22Rv1 (cell line): ENCODE data around the gene SH3BP5.

Source experiments
- H3K27ac ChIP-seq: fragments of 450-650 bp; 2 replicates; pipeline ENCODE4 v1.5.1; 2017
- ZFX ChIP-seq: fragments of 450-650 bp; IDR thresholded peaks from 2 replicates; pipeline ENCODE4 v1.6.1; 2017; ENCODE audit warnings: antibody characterized with exemption, borderline replicate concordance
- TF ChIP-seq, protein P1 (sequence below): fragments of 450-650 bp; IDR thresholded peaks from 2 replicates; pipeline ENCODE4 v1.5.1; 2017; ENCODE audit warnings: mild to moderate bottlenecking

The SH3BP5 gene

GRCh38 chr3:15271030-15271429 lies 61.4 kb downstream of the SH3BP5 start:
- TF ChIP-seq, protein P1, sequence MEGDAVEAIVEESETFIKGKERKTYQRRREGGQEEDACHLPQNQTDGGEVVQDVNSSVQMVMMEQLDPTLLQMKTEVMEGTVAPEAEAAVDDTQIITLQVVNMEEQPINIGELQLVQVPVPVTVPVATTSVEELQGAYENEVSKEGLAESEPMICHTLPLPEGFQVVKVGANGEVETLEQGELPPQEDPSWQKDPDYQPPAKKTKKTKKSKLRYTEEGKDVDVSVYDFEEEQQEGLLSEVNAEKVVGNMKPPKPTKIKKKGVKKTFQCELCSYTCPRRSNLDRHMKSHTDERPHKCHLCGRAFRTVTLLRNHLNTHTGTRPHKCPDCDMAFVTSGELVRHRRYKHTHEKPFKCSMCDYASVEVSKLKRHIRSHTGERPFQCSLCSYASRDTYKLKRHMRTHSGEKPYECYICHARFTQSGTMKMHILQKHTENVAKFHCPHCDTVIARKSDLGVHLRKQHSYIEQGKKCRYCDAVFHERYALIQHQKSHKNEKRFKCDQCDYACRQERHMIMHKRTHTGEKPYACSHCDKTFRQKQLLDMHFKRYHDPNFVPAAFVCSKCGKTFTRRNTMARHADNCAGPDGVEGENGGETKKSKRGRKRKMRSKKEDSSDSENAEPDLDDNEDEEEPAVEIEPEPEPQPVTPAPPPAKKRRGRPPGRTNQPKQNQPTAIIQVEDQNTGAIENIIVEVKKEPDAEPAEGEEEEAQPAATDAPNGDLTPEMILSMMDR, result no peak
- no peak for TF ChIP-seq ZFX
- H3K27ac ChIP-seq, result no peak overlapping the region

DNA sequence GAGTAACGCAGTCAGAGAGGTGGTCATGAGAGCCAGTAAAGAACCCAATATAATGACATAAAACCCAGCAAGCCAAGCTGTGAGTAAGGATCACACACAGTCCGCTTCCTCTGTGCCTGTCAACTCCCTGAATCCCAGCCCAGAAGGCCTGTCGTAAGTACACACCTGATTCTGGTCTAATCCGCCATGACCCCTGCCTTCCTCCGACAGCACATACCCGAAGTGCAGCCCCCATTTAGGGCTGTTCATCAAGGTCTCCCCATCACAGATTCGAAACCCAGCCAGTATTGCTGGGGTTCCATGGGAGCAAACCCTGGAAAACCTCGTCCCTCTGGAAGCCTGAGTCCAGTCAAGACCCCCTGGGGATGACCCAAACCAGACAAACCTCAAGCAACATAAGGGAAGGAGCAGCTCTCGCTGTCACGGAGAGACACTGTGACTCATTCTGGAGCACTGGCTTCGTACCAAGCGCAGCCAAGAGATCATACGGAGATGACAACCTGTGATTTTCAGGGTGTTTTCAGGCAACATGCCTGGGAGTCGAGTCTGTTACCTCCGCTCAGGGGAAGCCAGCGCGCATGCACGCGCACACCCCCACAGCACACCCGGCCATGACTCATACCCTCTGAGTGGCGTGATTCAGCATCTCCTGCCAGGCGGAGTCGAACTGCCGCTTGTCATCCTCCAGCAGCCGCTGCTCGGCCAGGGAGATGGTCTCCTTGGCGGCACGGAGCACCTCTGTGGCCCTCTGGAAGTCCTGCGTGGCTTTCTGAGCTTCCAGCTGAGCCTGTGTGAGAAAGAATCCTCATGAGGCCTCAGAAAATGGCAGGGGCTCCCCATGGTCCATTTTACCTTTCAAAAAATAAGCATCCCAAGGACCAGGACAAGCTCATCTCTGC lies 63.0 kb downstream of the SH3BP5 start:
- TF ChIP-seq, protein P1, result no peak
- no peak for TF ChIP-seq ZFX
- H3K27ac ChIP-seq, result no peak overlapping the region

GRCh38 chr3:15268033-15268631 lies 64.3 kb downstream of the SH3BP5 start:
- no peak for TF ChIP-seq ZFX
- TF ChIP-seq, protein P1, result peak; percentile 94
- H3K27ac ChIP-seq, result no peak overlapping the region

- no peak overlapping the region for H3K27ac ChIP-seq
- TF ChIP-seq, protein P1, result no peak
- TF ChIP-seq ZFX, result no peak
Observed at GRCh38 chr3:15267502-15267901, 64.9 kb downstream of the SH3BP5 start.

DNA sequence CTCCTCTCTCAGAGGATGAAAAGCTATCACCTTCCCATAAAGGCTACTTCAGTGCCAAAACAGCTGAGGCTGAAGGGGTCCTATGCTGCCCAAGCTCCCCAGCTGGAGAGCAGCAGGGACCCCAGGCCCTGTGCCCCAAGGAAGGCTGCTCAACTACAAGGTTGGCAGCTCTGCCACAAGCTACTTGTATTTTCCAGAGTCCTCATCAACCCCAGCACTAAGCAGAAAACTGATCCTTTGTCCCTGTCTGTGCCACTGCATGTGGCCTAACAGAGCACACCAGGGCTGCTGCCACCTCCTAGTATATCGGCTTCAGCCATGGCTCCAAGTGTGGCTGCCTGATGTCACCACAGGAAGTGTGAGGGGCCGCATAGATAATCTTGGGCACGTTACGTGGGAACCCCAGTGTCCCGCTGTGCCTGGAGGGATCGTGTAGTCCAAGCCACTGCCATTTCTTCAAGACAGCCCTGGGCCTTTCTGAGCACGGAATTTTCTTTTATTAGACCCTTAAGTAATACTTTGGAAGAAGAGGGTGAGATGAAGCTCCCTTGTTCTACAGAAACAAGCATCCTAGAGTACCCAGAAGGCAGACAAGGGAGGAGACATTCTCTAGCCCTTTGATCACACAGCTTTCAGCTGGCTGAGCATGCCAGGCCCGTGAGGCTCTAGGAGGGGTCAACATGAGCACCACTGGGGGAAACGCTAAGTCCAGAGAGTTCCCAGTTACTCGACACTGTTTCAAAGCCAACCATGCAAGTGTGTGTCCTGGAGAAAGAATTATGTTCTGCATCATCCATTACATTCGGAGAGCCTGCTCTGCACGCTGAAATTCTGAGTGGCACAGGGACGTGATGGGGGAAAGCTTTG lies 65.6 kb downstream of the SH3BP5 start:
- TF ChIP-seq, protein P1, result no peak
- TF ChIP-seq ZFX, result no peak
- no peak overlapping the region for H3K27ac ChIP-seq

GRCh38 chr3:15265655-15266509 lies 66.5 kb downstream of the SH3BP5 start:
- TF ChIP-seq ZFX, result no peak
- TF ChIP-seq, protein P1, result no peak
- H3K27ac ChIP-seq, result no peak overlapping the region
